GM12873 (cell line): Measurements from ENCODE around the gene HEY2.
A peak's percentile ranks its signal among the peaks of the same experiment; 100 is the strongest.

Experiments used
- CTCF ChIP-seq: IDR thresholded peaks from 2 replicates; pipeline ENCODE4 v1.5.1; 2012; ENCODE audit warnings: low read depth, mild to moderate bottlenecking, moderate library complexity, low read length, control low read depth; ENCODE audit not compliant: insufficient read depth; ENCODE audit errors: missing control alignments

Gene HEY2

GRCh38 chr6:125790358-125791150, 41.1 kb downstream of the HEY2 start, which contains the start of gene NCOA7:
NCOA7 (plus strand) TSS chr6:125790960; CDS start chr6:125815355, 24,395 bp downstream.
- TF ChIP-seq CTCF = peak; percentile 2

GRCh38 chr6:125791151-125791819, 41.9 kb downstream of the HEY2 start:
- TF ChIP-seq CTCF = peak; percentile 84

- no peak for TF ChIP-seq CTCF
Observed at GRCh38 chr6:125791820-125792165, 42.4 kb downstream of the HEY2 start.

- TF ChIP-seq CTCF = no peak
Observed at GRCh38 chr6:125792172-125792571, 42.7 kb downstream of the HEY2 start.

- no peak for TF ChIP-seq CTCF
Observed at GRCh38 chr6:125792680-125793079, 43.2 kb downstream of the HEY2 start.

GRCh38 chr6:125793280-125793679, 43.8 kb downstream of the HEY2 start:
- no peak for TF ChIP-seq CTCF

GRCh38 chr6:125793863-125794262, 44.4 kb downstream of the HEY2 start:
- no peak for TF ChIP-seq CTCF
